GM23338 (cell line): ENCODE measurements around the gene TRMT11. TPM values are rescaled to one million over a fixed set of nuclear protein-coding genes. Genes with fewer than 3 reads are reported as not detected.

Experiments
- ATAC-seq: fragments of 200-7000 bp; cut with Tn5 transposase; 3 replicates; pipeline ENCODE4 v1.9.1; 2020
- DNase-seq: peaks from one replicate; pipeline ENCODE4 v3.0.0-alpha.2; 2015; ENCODE audit warnings: low spot score
- H2AFZ ChIP-seq: fragments of 200-600 bp; sonication (generic); 2 replicates; pipeline ENCODE4 v1.8.0; 2016; ENCODE audit warnings: antibody characterized with exemption, mild to moderate bottlenecking, moderate library complexity
- H3F3A ChIP-seq: fragments of 200-600 bp; sonication (generic); replicated peaks from 2 replicates; pipeline ENCODE4 v1.8.0; 2017; ENCODE audit warnings: antibody characterized with exemption, mixed run types, low read depth
- H3K27ac ChIP-seq: fragments of 200-600 bp; sonication (generic); 2 replicates; pipeline ENCODE4 v1.6.1; 2016; ENCODE audit warnings: low read depth
- H3K27me3 ChIP-seq: fragments of 200-600 bp; sonication (generic); 2 replicates; pipeline ENCODE4 v1.8.0; 2016; ENCODE audit warnings: mild to moderate bottlenecking, mixed run types, moderate library complexity; ENCODE audit not compliant: insufficient read depth
- H3K36me3 ChIP-seq: fragments of 200-600 bp; sonication (generic); 2 replicates; pipeline ENCODE4 v1.8.0; 2016; ENCODE audit warnings: mild to moderate bottlenecking; ENCODE audit not compliant: insufficient read depth
- H3K4me1 ChIP-seq: fragments of 200-600 bp; sonication (generic); 2 replicates; pipeline ENCODE4 v1.8.0; 2016; ENCODE audit warnings: mild to moderate bottlenecking, moderate library complexity; ENCODE audit not compliant: insufficient read depth
- H3K4me2 ChIP-seq: fragments of 200-600 bp; sonication (generic); 2 replicates; pipeline ENCODE4 v1.7.1; 2017; ENCODE audit warnings: mixed run types
- H3K4me3 ChIP-seq: fragments of 200-600 bp; sonication (generic); 2 replicates; pipeline ENCODE4 v1.6.1; 2016; ENCODE audit warnings: mixed run types
- H3K79me2 ChIP-seq: fragments of 200-600 bp; sonication (generic); replicated peaks from 2 replicates; pipeline ENCODE4 v1.8.0; 2017; ENCODE audit warnings: mild to moderate bottlenecking; ENCODE audit not compliant: insufficient read depth
- H3K9me2 ChIP-seq: fragments of 200-600 bp; sonication (generic); 2 replicates; pipeline ENCODE4 v1.8.0; 2017; ENCODE audit not compliant: insufficient read depth
- H4K20me1 ChIP-seq: fragments of 200-600 bp; sonication (generic); replicated peaks from 2 replicates; pipeline ENCODE4 v1.8.0; 2017; ENCODE audit warnings: mild to moderate bottlenecking; ENCODE audit not compliant: insufficient read depth
- H3K27ac Mint-ChIP-seq: 2 replicates; pipeline ENCODE4 v1.8.0; 2020; ENCODE audit warnings: inconsistent platforms, mild to moderate bottlenecking, moderate library complexity, mixed read lengths
- H3K27me3 Mint-ChIP-seq: 3 replicates; pipeline ENCODE4 v1.8.0; 2022; ENCODE audit warnings: low read depth, mild to moderate bottlenecking, moderate library complexity, mixed read lengths, inconsistent platforms; ENCODE audit not compliant: insufficient read depth, poor library complexity
- H3K36me3 Mint-ChIP-seq: 3 replicates; pipeline ENCODE4 v1.8.0; 2021; ENCODE audit warnings: low read depth, mild to moderate bottlenecking, inconsistent platforms, moderate library complexity, mixed read lengths
- H3K4me1 Mint-ChIP-seq: 3 replicates; pipeline ENCODE4 v1.8.0; 2020; ENCODE audit warnings: mild to moderate bottlenecking, inconsistent platforms, mixed read lengths
- H3K4me3 Mint-ChIP-seq: 3 replicates; pipeline ENCODE4 v1.8.0; 2021; ENCODE audit warnings: moderate library complexity, mild to moderate bottlenecking, inconsistent platforms, mixed read lengths
- H3K9me3 Mint-ChIP-seq: 3 replicates; pipeline ENCODE4 v1.8.0; 2020; ENCODE audit warnings: moderate library complexity, mild to moderate bottlenecking, inconsistent platforms, mixed read lengths
- EZH2 ChIP-seq: fragments of 200-600 bp; sonication (generic); IDR thresholded peaks from one replicate; pipeline ENCODE4 v1.8.0; 2017; ENCODE audit warnings: antibody characterized with exemption, mild to moderate bottlenecking, low read depth; ENCODE audit not compliant: unreplicated experiment
- EZH2phosphoT487 ChIP-seq: fragments of 200-600 bp; sonication (generic); IDR thresholded peaks from one replicate; pipeline ENCODE4 v1.8.1; 2018; ENCODE audit warnings: antibody characterized with exemption; ENCODE audit not compliant: unreplicated experiment
- JUNB ChIP-seq: IDR thresholded peaks from one replicate; pipeline ENCODE4 v1.6.1; 2016; ENCODE audit warnings: antibody characterized with exemption; ENCODE audit not compliant: unreplicated experiment
- NANOG ChIP-seq: IDR thresholded peaks from 2 replicates; pipeline ENCODE4 v1.6.1; 2016; ENCODE audit warnings: antibody characterized with exemption, borderline replicate concordance
- POLR2AphosphoS5 ChIP-seq: IDR thresholded peaks from 2 replicates; pipeline ENCODE4 v1.6.1; 2016; ENCODE audit warnings: antibody characterized with exemption, low read depth
- ZNF114 ChIP-seq: fragments of 250-450 bp; sonication (Bioruptor Pico); IDR thresholded peaks from 2 replicates; pipeline ENCODE4 v1.5.0; 2020; ENCODE audit warnings: mild to moderate bottlenecking, moderate library complexity
- ZNF331 ChIP-seq: fragments of 250-450 bp; sonication (Bioruptor Pico); IDR thresholded peaks from 2 replicates; pipeline ENCODE4 v1.5.0; 2020; ENCODE audit warnings: low read depth, mild to moderate bottlenecking, moderate library complexity
- polyA plus RNA-seq: library from polyadenylated mRNA; unstranded; fragments of >200 nt; fragmentation: Nextera tagmentation; extraction: Ambion mirVana; gene quantifications from 2 replicates; pipeline ENCODE4 v1.2.1, GENCODE V29; 2016
- total RNA-seq: library from RNA; depleted of rRNA; stranded (reverse); fragments of >200 nt; shearing (Covaris generic); gene quantifications from 2 replicates; pipeline ENCODE4 v1.2.3, GENCODE V29; 2014
- TF ChIP-seq, protein P1 (sequence below): fragments of 250-450 bp; sonication (Bioruptor Pico); IDR thresholded peaks from 2 replicates; pipeline ENCODE4 v1.5.0; 2020; ENCODE audit warnings: mild to moderate bottlenecking, moderate library complexity
- TF ChIP-seq, protein P2 (sequence below): IDR thresholded peaks from 2 replicates; pipeline ENCODE4 v1.6.1; 2016; ENCODE audit warnings: antibody characterized with exemption
- TF ChIP-seq, protein P3 (sequence below), 2 experiments: fragments of 200-600 bp in 1 of 2; sonication (generic) in 1 of 2; conservative IDR thresholded peaks; 2 replicates each; pipeline versions ENCODE4 v1.5.1 to v1.6.1; 2016 to 2017; ENCODE audit warnings: antibody characterized with exemption in 2 of 2, low read depth in 2 of 2, mild to moderate bottlenecking in 2 of 2, moderate library complexity in 1 of 2
- TF ChIP-seq, protein P4 (sequence below): IDR thresholded peaks from one replicate; pipeline ENCODE4 v1.6.1; 2018; ENCODE audit warnings: antibody characterized with exemption; ENCODE audit not compliant: unreplicated experiment

TRMT11 gene
- total and polyA plus RNA-seq, 2 experiments from 2014 or later = 49.5 to 50.9 TPM

DNA sequence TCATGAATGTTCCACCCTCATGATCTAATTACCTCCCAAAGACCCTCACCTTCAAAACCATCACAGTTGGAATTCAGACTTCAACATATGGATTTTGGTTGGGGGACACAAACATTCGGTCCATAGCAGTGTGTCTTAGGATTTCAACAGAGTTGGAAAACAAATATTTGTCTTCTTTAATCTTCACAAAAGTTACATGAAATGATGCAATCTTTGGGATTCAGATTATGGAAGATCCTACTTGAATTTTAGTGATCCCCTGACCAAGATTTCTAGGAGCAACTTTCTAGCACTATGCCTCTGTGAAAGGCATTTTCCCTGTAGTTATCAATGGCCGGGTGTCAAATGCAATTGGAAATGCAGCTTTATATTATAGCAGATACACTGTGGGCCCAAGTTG, 86.5 kb downstream of the TRMT11 start:
- H4K20me1 ChIP-seq = no peaks in the 10 kb centered on the region
- no peaks in the 10 kb centered on the region; the same call in 2 of the 3 replicates for H3K9me3 Mint-ChIP-seq
- no peak overlapping the region for H2AFZ ChIP-seq
- peaks cover 13% of the 10 kb centered on the region for H3K4me1 Mint-ChIP-seq
- no peak overlapping the region for H3K4me3 Mint-ChIP-seq
- H3K36me3 ChIP-seq = no peaks in the 10 kb centered on the region
- ATAC-seq (no peak), DNase-seq (no peak)
- H3K4me3 ChIP-seq = no peak overlapping the region
- H3K36me3 Mint-ChIP-seq = no peaks in the 10 kb centered on the region
- no peaks in the 10 kb centered on the region for H3F3A ChIP-seq
- H3K79me2 ChIP-seq = no peaks in the 10 kb centered on the region
- H3K4me1 ChIP-seq = peaks cover 14% of the 10 kb centered on the region
- H3K27me3 ChIP-seq = no peaks in the 10 kb centered on the region
- H3K27ac ChIP-seq = no peak overlapping the region
- H3K9me2 ChIP-seq = peaks cover 4% of the 10 kb centered on the region; the same call in 1 of the 2 replicates
- peaks cover 1% of the 10 kb centered on the region for H3K27me3 Mint-ChIP-seq
- TF ChIP-seq, protein P1, sequence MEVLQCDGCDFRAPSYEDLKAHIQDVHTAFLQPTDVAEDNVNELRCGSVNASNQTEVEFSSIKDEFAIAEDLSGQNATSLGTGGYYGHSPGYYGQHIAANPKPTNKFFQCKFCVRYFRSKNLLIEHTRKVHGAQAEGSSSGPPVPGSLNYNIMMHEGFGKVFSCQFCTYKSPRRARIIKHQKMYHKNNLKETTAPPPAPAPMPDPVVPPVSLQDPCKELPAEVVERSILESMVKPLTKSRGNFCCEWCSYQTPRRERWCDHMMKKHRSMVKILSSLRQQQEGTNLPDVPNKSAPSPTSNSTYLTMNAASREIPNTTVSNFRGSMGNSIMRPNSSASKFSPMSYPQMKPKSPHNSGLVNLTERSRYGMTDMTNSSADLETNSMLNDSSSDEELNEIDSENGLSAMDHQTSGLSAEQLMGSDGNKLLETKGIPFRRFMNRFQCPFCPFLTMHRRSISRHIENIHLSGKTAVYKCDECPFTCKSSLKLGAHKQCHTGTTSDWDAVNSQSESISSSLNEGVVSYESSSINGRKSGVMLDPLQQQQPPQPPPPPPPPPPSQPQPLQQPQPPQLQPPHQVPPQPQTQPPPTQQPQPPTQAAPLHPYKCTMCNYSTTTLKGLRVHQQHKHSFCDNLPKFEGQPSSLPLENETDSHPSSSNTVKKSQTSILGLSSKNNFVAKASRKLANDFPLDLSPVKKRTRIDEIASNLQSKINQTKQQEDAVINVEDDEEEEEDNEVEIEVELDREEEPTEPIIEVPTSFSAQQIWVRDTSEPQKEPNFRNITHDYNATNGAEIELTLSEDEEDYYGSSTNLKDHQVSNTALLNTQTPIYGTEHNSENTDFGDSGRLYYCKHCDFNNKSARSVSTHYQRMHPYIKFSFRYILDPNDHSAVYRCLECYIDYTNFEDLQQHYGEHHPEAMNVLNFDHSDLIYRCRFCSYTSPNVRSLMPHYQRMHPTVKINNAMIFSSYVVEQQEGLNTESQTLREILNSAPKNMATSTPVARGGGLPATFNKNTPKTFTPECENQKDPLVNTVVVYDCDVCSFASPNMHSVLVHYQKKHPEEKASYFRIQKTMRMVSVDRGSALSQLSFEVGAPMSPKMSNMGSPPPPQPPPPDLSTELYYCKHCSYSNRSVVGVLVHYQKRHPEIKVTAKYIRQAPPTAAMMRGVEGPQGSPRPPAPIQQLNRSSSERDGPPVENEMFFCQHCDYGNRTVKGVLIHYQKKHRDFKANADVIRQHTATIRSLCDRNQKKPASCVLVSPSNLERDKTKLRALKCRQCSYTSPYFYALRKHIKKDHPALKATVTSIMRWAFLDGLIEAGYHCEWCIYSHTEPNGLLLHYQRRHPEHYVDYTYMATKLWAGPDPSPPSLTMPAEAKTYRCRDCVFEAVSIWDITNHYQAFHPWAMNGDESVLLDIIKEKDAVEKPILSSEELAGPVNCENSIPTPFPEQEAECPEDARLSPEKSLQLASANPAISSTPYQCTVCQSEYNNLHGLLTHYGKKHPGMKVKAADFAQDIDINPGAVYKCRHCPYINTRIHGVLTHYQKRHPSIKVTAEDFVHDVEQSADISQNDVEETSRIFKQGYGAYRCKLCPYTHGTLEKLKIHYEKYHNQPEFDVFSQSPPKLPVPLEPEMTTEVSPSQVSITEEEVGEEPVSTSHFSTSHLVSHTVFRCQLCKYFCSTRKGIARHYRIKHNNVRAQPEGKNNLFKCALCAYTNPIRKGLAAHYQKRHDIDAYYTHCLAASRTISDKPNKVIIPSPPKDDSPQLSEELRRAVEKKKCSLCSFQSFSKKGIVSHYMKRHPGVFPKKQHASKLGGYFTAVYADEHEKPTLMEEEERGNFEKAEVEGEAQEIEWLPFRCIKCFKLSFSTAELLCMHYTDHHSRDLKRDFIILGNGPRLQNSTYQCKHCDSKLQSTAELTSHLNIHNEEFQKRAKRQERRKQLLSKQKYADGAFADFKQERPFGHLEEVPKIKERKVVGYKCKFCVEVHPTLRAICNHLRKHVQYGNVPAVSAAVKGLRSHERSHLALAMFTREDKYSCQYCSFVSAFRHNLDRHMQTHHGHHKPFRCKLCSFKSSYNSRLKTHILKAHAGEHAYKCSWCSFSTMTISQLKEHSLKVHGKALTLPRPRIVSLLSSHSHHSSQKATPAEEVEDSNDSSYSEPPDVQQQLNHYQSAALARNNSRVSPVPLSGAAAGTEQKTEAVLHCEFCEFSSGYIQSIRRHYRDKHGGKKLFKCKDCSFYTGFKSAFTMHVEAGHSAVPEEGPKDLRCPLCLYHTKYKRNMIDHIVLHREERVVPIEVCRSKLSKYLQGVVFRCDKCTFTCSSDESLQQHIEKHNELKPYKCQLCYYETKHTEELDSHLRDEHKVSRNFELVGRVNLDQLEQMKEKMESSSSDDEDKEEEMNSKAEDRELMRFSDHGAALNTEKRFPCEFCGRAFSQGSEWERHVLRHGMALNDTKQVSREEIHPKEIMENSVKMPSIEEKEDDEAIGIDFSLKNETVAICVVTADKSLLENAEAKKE (CRISPR knock-in tag) = no peak
- TF ChIP-seq EZH2 (no peak), ZNF331 (CRISPR knock-in tag) (no peak), JUNB (no peak), ZNF114 (no peak), EZH2phosphoT487 (no peak), POLR2AphosphoS5 (no peak), NANOG (no peak)
- TF ChIP-seq, protein P2, sequence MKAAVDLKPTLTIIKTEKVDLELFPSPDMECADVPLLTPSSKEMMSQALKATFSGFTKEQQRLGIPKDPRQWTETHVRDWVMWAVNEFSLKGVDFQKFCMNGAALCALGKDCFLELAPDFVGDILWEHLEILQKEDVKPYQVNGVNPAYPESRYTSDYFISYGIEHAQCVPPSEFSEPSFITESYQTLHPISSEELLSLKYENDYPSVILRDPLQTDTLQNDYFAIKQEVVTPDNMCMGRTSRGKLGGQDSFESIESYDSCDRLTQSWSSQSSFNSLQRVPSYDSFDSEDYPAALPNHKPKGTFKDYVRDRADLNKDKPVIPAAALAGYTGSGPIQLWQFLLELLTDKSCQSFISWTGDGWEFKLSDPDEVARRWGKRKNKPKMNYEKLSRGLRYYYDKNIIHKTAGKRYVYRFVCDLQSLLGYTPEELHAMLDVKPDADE = no peak
- TF ChIP-seq, protein P3, sequence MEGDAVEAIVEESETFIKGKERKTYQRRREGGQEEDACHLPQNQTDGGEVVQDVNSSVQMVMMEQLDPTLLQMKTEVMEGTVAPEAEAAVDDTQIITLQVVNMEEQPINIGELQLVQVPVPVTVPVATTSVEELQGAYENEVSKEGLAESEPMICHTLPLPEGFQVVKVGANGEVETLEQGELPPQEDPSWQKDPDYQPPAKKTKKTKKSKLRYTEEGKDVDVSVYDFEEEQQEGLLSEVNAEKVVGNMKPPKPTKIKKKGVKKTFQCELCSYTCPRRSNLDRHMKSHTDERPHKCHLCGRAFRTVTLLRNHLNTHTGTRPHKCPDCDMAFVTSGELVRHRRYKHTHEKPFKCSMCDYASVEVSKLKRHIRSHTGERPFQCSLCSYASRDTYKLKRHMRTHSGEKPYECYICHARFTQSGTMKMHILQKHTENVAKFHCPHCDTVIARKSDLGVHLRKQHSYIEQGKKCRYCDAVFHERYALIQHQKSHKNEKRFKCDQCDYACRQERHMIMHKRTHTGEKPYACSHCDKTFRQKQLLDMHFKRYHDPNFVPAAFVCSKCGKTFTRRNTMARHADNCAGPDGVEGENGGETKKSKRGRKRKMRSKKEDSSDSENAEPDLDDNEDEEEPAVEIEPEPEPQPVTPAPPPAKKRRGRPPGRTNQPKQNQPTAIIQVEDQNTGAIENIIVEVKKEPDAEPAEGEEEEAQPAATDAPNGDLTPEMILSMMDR (conservative IDR thresholded peaks at IDR 0.05; ENCODE audit: low read depth in 2 of 2) = no peak
- TF ChIP-seq, protein P4, sequence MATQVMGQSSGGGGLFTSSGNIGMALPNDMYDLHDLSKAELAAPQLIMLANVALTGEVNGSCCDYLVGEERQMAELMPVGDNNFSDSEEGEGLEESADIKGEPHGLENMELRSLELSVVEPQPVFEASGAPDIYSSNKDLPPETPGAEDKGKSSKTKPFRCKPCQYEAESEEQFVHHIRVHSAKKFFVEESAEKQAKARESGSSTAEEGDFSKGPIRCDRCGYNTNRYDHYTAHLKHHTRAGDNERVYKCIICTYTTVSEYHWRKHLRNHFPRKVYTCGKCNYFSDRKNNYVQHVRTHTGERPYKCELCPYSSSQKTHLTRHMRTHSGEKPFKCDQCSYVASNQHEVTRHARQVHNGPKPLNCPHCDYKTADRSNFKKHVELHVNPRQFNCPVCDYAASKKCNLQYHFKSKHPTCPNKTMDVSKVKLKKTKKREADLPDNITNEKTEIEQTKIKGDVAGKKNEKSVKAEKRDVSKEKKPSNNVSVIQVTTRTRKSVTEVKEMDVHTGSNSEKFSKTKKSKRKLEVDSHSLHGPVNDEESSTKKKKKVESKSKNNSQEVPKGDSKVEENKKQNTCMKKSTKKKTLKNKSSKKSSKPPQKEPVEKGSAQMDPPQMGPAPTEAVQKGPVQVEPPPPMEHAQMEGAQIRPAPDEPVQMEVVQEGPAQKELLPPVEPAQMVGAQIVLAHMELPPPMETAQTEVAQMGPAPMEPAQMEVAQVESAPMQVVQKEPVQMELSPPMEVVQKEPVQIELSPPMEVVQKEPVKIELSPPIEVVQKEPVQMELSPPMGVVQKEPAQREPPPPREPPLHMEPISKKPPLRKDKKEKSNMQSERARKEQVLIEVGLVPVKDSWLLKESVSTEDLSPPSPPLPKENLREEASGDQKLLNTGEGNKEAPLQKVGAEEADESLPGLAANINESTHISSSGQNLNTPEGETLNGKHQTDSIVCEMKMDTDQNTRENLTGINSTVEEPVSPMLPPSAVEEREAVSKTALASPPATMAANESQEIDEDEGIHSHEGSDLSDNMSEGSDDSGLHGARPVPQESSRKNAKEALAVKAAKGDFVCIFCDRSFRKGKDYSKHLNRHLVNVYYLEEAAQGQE = no peak
- H3K27ac Mint-ChIP-seq = no peak overlapping the region
- no peak overlapping the region for H3K4me2 ChIP-seq
